ENCODE results near the gene ICAM4. TPM values are rescaled to one million over a fixed set of nuclear protein-coding genes. Genes with fewer than 3 reads are reported as not detected.

The ICAM4 gene
- total RNA-seq, 2 experiments from 2014 or later = 1.5 to 2.0 TPM

- POLR2A ChIA-PET = interaction anchor here (1.2 to 1.7 kb wide), 2 partner anchors 16 to 62 kb away, joined by 3 to 5 read pairs; partner anchors contain the start of genes RAVER1 and TYK2
- CTCF ChIA-PET = interaction anchor here (1.0 to 1.1 kb wide), 2 partner anchors 49 to 72 kb away, joined by 3 read pairs; no protein-coding TSS in a partner anchor
- Mint-ChIP-seq H3K4me3 (no peak overlapping the region), H3K4me1 (peaks cover 18% of the 10 kb centered on the region), H3K27ac (no peak overlapping the region), H3K36me3 (ENCODE audit: low read depth) (peaks cover 33% of the 10 kb centered on the region), H3K27me3 (no peaks in the 10 kb centered on the region), H3K9me3 (no peaks in the 10 kb centered on the region)
- DNase-seq = no peak
Observed at GRCh38 chr19:10317857-10318462, 31.2 kb downstream of the ICAM4 start.

- no peak overlapping the region for H3K27ac Mint-ChIP-seq
- H3K4me3 Mint-ChIP-seq = no peak overlapping the region
- ChIA-PET POLR2A (interaction anchor here (1.2 to 1.7 kb wide), 2 partner anchors 15 to 61 kb away, joined by 3 to 5 read pairs; partner anchors contain the start of genes RAVER1 and TYK2), CTCF (interaction anchor here (0.9 to 1.1 kb wide), 3 partner anchors 48 to 70 kb away, joined by 3 read pairs; partner anchors contain the start of gene ICAM1)
- no peak for DNase-seq
- peaks cover 37% of the 10 kb centered on the region for H3K36me3 Mint-ChIP-seq (ENCODE audit: low read depth)
- no peaks in the 10 kb centered on the region for H3K9me3 Mint-ChIP-seq
- no peaks in the 10 kb centered on the region for H3K27me3 Mint-ChIP-seq
- peaks cover 18% of the 10 kb centered on the region for H3K4me1 Mint-ChIP-seq
Observed at GRCh38 chr19:10318807-10319682, 32.3 kb downstream of the ICAM4 start.

GRCh38 chr19:10320602-10321416 is 34.1 kb downstream of the ICAM4 start:
- Mint-ChIP-seq H3K27ac (no peak overlapping the region), H3K4me1 (peaks cover 5% of the 10 kb centered on the region), H3K4me3 (no peak overlapping the region), H3K36me3 (ENCODE audit: low read depth) (peaks cover 38% of the 10 kb centered on the region), H3K27me3 (no peaks in the 10 kb centered on the region), H3K9me3 (no peaks in the 10 kb centered on the region)
- POLR2A ChIA-PET = no interaction called here
- CTCF ChIA-PET = interaction anchor here (0.7 to 1.2 kb wide), 3 partner anchors 51 to 68 kb away, joined by 3 read pairs; no protein-coding TSS in a partner anchor
- no peak for DNase-seq

GRCh38 chr19:10321417-10321797 is 34.7 kb downstream of the ICAM4 start:
- no peaks in the 10 kb centered on the region for H3K9me3 Mint-ChIP-seq
- CTCF ChIA-PET = interaction anchor here (1.2 kb wide), 1 partner anchor 52 kb away, joined by 3 read pairs; no protein-coding TSS in a partner anchor

GRCh38 chr19:10321874-10322835 is 35.4 kb downstream of the ICAM4 start:
- Mint-ChIP-seq H3K27ac (no peak overlapping the region), H3K36me3 (ENCODE audit: low read depth) (peaks cover 27% of the 10 kb centered on the region), H3K4me3 (no peak overlapping the region), H3K9me3 (no peaks in the 10 kb centered on the region), H3K4me1 (no peaks in the 10 kb centered on the region), H3K27me3 (no peaks in the 10 kb centered on the region)
- CTCF ChIA-PET = interaction anchor here (0.6 to 1.2 kb wide), 2 partner anchors 12 to 53 kb away, joined by 3 read pairs; no protein-coding TSS in a partner anchor
- POLR2A ChIA-PET = interaction anchor here (1.2 kb wide), 1 partner anchor 22 kb away, joined by 4 read pairs; no protein-coding TSS in a partner anchor
- DNase-seq = no peak

More at GRCh38 chr19:10321417-10321797, 34.7 kb downstream of the ICAM4 start:
- no peak for DNase-seq
- no peak overlapping the region for H3K4me3 Mint-ChIP-seq
- peaks cover 32% of the 10 kb centered on the region for H3K36me3 Mint-ChIP-seq (ENCODE audit: low read depth)
- no peaks in the 10 kb centered on the region for H3K27me3 Mint-ChIP-seq
- H3K4me1 Mint-ChIP-seq = no peaks in the 10 kb centered on the region
- no peak overlapping the region for H3K27ac Mint-ChIP-seq
- POLR2A ChIA-PET = no interaction called here

GRCh38 chr19:10325732-10326131 is 39.0 kb downstream of the ICAM4 start:
- Mint-ChIP-seq H3K9me3 (no peaks in the 10 kb centered on the region), H3K36me3 (ENCODE audit: low read depth) (peaks cover 27% of the 10 kb centered on the region), H3K4me3 (no peak overlapping the region), H3K27me3 (no peaks in the 10 kb centered on the region), H3K4me1 (peaks cover 2% of the 10 kb centered on the region), H3K27ac (no peak overlapping the region)
- no peak for DNase-seq
- ChIA-PET CTCF (no interaction called here), POLR2A (interaction anchor here (2.6 kb wide), 1 partner anchor 8 kb away, joined by 9 read pairs; the partner anchor contains the start of gene RAVER1)

GRCh38 chr19:10327793-10328192 is 41.0 kb downstream of the ICAM4 start:
- Mint-ChIP-seq H3K4me3 (no peak overlapping the region), H3K36me3 (ENCODE audit: low read depth) (peaks cover 25% of the 10 kb centered on the region), H3K27me3 (no peaks in the 10 kb centered on the region), H3K27ac (no peak overlapping the region), H3K4me1 (peaks cover 14% of the 10 kb centered on the region), H3K9me3 (no peaks in the 10 kb centered on the region)
- no peak for DNase-seq
- ChIA-PET POLR2A (interaction anchor here (0.8 kb wide), 1 partner anchor 12 kb away, joined by 3 read pairs; no protein-coding TSS in a partner anchor), CTCF (interaction anchor here (1.3 kb wide), 1 partner anchor 65 kb away, joined by 3 read pairs; no protein-coding TSS in a partner anchor)

GRCh38 chr19:10328558-10329429 is 42.0 kb downstream of the ICAM4 start:
- H3K4me1 Mint-ChIP-seq = peaks cover 20% of the 10 kb centered on the region
- no peak overlapping the region for H3K4me3 Mint-ChIP-seq
- H3K9me3 Mint-ChIP-seq = no peaks in the 10 kb centered on the region
- CTCF ChIA-PET = interaction anchor here (1.3 kb wide), 1 partner anchor 64 kb away, joined by 3 read pairs; no protein-coding TSS in a partner anchor
- no peak for DNase-seq
- POLR2A ChIA-PET = interaction anchor here (0.8 kb wide), 1 partner anchor 11 kb away, joined by 3 read pairs; no protein-coding TSS in a partner anchor
- H3K27me3 Mint-ChIP-seq = no peaks in the 10 kb centered on the region
- no peak overlapping the region for H3K27ac Mint-ChIP-seq
- peaks cover 30% of the 10 kb centered on the region for H3K36me3 Mint-ChIP-seq (ENCODE audit: low read depth)

- POLR2A ChIA-PET = no interaction called here
- peaks cover 36% of the 10 kb centered on the region for H3K36me3 Mint-ChIP-seq (ENCODE audit: low read depth)
Observed at GRCh38 chr19:10329555-10329954, 42.8 kb downstream of the ICAM4 start.

GRCh38 chr19:10332158-10332964 is 45.6 kb downstream of the ICAM4 start:
- CTCF ChIA-PET = interaction anchor here (1.0 to 3.3 kb wide), 5 partner anchors 56 to 526 kb away, joined by 3 to 23 read pairs (median 3); partner anchors contain the start of gene ICAM1
- H3K27me3 Mint-ChIP-seq = no peaks in the 10 kb centered on the region
- DNase-seq = no peak
- peaks cover 38% of the 10 kb centered on the region for H3K4me1 Mint-ChIP-seq
- POLR2A ChIA-PET = interaction anchor here (1.0 to 3.4 kb wide), 8 partner anchors 7 to 229 kb away, joined by 3 to 36 read pairs (median 8); partner anchors contain the start of genes ICAM1, ICAM4 and TYK2
- H3K4me3 Mint-ChIP-seq = peak overlapping the region; percentile 84
- H3K36me3 Mint-ChIP-seq (ENCODE audit: low read depth) = peaks cover 49% of the 10 kb centered on the region
- no peaks in the 10 kb centered on the region for H3K9me3 Mint-ChIP-seq
- peak overlapping the region; percentile 90 for H3K27ac Mint-ChIP-seq

More at GRCh38 chr19:10329555-10329954, 42.8 kb downstream of the ICAM4 start:
- Mint-ChIP-seq H3K4me3 (no peak overlapping the region), H3K27me3 (no peaks in the 10 kb centered on the region), H3K27ac (no peak overlapping the region), H3K9me3 (no peaks in the 10 kb centered on the region), H3K4me1 (peaks cover 27% of the 10 kb centered on the region)
- CTCF ChIA-PET = interaction anchor here (1.4 kb wide), 1 partner anchor 59 kb away, joined by 4 read pairs; no protein-coding TSS in a partner anchor
- no peak for DNase-seq

Data from activated CD4-positive, alpha-beta memory T cell treated with anti-CD3 and anti-CD28 coated beads, Interleukin-2, amount 10 ng/mL, durations not matched to agents 7 days and 5 days (primary cell).